SJSA1 (cell line): ENCODE measurements around the gene SQOR. TPM values are rescaled to one million over a fixed set of nuclear protein-coding genes. Genes with fewer than 3 reads are reported as not detected.
A peak's percentile ranks its signal among the peaks of the same experiment; 100 is the strongest.

ENCODE experiments used
- DNase-seq, 2 experiments: peaks; one replicate each; pipeline ENCODE4 v3.0.0-alpha.2; 2015 to 2020; ENCODE audit warnings: low spot score in 2 of 2, low read depth in 1 of 2
- H3K27ac ChIP-seq: fragments of 250-450 bp; sonication (Bioruptor Pico); 2 replicates; pipeline ENCODE4 v1.5.1; 2020; ENCODE audit warnings: mild to moderate bottlenecking, moderate library complexity
- H3K27me3 ChIP-seq: fragments of 250-450 bp; sonication (Bioruptor Pico); replicated peaks from 2 replicates; pipeline ENCODE4 v1.5.1; 2020; ENCODE audit warnings: mild to moderate bottlenecking, moderate library complexity
- H3K36me3 ChIP-seq: fragments of 250-450 bp; sonication (Bioruptor Pico); 2 replicates; pipeline ENCODE4 v1.5.1; 2020; ENCODE audit warnings: mild to moderate bottlenecking
- H3K4me1 ChIP-seq: fragments of 250-450 bp; sonication (Bioruptor Pico); replicated peaks from 2 replicates; pipeline ENCODE4 v1.6.1; 2021; ENCODE audit warnings: mild to moderate bottlenecking
- H3K4me3 ChIP-seq: fragments of 250-450 bp; sonication (Bioruptor Pico); 2 replicates; pipeline ENCODE4 v1.5.1; 2020; ENCODE audit warnings: mild to moderate bottlenecking
- H3K9me3 ChIP-seq: fragments of 250-450 bp; sonication (Bioruptor Pico); replicated peaks from 2 replicates; pipeline ENCODE4 v1.5.1; 2020; ENCODE audit warnings: mild to moderate bottlenecking
- total RNA-seq: library from RNA; depleted of rRNA; stranded (reverse); fragments of >200 nt; shearing (Covaris generic); gene quantifications from 2 replicates; pipeline ENCODE4 v1.2.3, GENCODE V29; 2014

Gene SQOR
- total RNA-seq, 1 experiment from 2014 or later, result 4.7 TPM

- Histone ChIP-seq H3K4me3 (no peak overlapping the region), H3K4me1 (no peaks in the 10 kb centered on the region), H3K9me3 (no peaks in the 10 kb centered on the region), H3K27me3 (no peaks in the 10 kb centered on the region), H3K27ac (no peak overlapping the region), H3K36me3 (peaks cover 28% of the 10 kb centered on the region)
- no peak for DNase-seq
These were observed 28.4 kb upstream of the SQOR start for GRCh38 chr15:45606413-45606812.

- peaks cover 28% of the 10 kb centered on the region for H3K36me3 ChIP-seq
- no peak overlapping the region for H3K27ac ChIP-seq
- H3K4me3 ChIP-seq, result no peak overlapping the region
- DNase-seq, result no peak
- no peaks in the 10 kb centered on the region for H3K27me3 ChIP-seq
- H3K9me3 ChIP-seq, result no peaks in the 10 kb centered on the region
- H3K4me1 ChIP-seq, result no peaks in the 10 kb centered on the region
These were observed 28.0 kb upstream of the SQOR start for GRCh38 chr15:45606841-45607240.

DNA sequence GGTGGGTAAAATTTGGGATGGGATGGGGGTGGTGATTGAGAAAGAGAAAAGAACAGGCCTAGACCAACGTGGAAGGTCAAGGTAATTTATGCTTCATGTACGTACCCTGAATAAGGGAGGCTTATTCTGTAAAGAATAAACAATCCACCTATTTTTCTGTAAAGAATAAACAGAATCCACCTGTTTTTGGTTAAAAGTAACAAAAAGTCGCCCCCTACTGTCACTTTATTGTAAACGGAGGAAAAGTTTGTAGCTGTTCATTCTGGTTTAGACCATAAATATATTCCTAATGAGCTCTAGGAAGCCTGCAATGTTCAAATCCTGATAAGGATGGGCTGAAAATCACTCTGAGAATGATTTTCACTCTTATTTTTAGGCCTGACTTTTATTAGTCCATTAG lies 23.5 kb upstream of the SQOR start:
- DNase-seq, result no peak
- no peak overlapping the region for H3K27ac ChIP-seq
- peaks cover 17% of the 10 kb centered on the region for H3K36me3 ChIP-seq
- no peaks in the 10 kb centered on the region for H3K27me3 ChIP-seq
- H3K4me3 ChIP-seq, result no peak overlapping the region
- H3K4me1 ChIP-seq, result no peaks in the 10 kb centered on the region
- no peaks in the 10 kb centered on the region for H3K9me3 ChIP-seq

- no peak overlapping the region for H3K4me3 ChIP-seq
- H3K9me3 ChIP-seq, result no peaks in the 10 kb centered on the region
- no peak overlapping the region for H3K27ac ChIP-seq
- DNase-seq, result no peak
- H3K27me3 ChIP-seq, result no peaks in the 10 kb centered on the region
- H3K36me3 ChIP-seq, result peaks cover 5% of the 10 kb centered on the region; the same call in 1 of the 2 replicates
- no peaks in the 10 kb centered on the region for H3K4me1 ChIP-seq
These were observed 21.9 kb upstream of the SQOR start for GRCh38 chr15:45612790-45613415.

GRCh38 chr15:45616901-45617323 lies 17.9 kb upstream of the SQOR start:
- Histone ChIP-seq H3K27me3 (no peaks in the 10 kb centered on the region), H3K4me3 (no peak overlapping the region), H3K9me3 (no peaks in the 10 kb centered on the region), H3K4me1 (no peaks in the 10 kb centered on the region), H3K36me3 (no peaks in the 10 kb centered on the region), H3K27ac (no peak overlapping the region)
- DNase-seq, result no peak

- Histone ChIP-seq H3K4me1 (no peaks in the 10 kb centered on the region), H3K27me3 (no peaks in the 10 kb centered on the region), H3K36me3 (no peaks in the 10 kb centered on the region), H3K27ac (no peak overlapping the region), H3K9me3 (no peaks in the 10 kb centered on the region), H3K4me3 (no peak overlapping the region)
- DNase-seq, result no peak
These were observed 16.0 kb upstream of the SQOR start for GRCh38 chr15:45618813-45619212.

DNA sequence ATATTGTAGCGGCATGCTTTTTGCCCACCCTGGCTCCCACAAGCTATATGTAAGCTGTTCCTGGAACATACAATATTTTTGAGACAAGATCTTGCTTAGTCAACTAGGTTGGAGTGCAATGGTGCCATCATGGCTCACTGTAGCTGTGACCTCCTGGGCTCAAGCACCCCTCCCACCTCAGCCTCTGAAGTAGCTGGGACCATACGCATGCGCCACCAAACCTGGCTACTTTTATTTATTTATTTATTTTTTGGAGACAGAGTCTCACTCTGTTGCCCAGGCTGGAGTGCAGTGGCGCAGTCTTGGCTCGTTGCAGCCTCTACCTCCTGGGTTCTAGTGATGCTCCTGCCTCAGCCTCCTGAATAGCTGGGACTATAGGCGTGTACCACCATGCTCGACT lies 6.7 kb upstream of the SQOR start:
- Histone ChIP-seq H3K36me3 (no peaks in the 10 kb centered on the region), H3K27me3 (no peaks in the 10 kb centered on the region), H3K27ac (no peak overlapping the region), H3K9me3 (no peaks in the 10 kb centered on the region), H3K4me3 (no peak overlapping the region), H3K4me1 (peaks cover 7% of the 10 kb centered on the region)
- no peak for DNase-seq

- Histone ChIP-seq H3K9me3 (no peaks in the 10 kb centered on the region), H3K27ac (no peak overlapping the region), H3K4me3 (0 out of 2 replicates have a peak overlapping the region, but pooled peaks have one; percentile 7), H3K27me3 (no peaks in the 10 kb centered on the region), H3K4me1 (peaks cover 17% of the 10 kb centered on the region), H3K36me3 (no peaks in the 10 kb centered on the region)
- DNase-seq, result no peak
These were observed 3.7 kb upstream of the SQOR start for GRCh38 chr15:45630917-45631691.

- Histone ChIP-seq H3K9me3 (no peaks in the 10 kb centered on the region), H3K36me3 (no peaks in the 10 kb centered on the region), H3K4me1 (peaks cover 17% of the 10 kb centered on the region), H3K4me3 (0 out of 2 replicates have a peak overlapping the region, but pooled peaks have one; percentile 7), H3K27ac (no peak overlapping the region), H3K27me3 (no peaks in the 10 kb centered on the region)
- no peak for DNase-seq
These were observed 3.1 kb upstream of the SQOR start for GRCh38 chr15:45631776-45632175.

- Histone ChIP-seq H3K4me1 (peaks cover 31% of the 10 kb centered on the region), H3K9me3 (no peaks in the 10 kb centered on the region), H3K27me3 (no peaks in the 10 kb centered on the region), H3K36me3 (no peaks in the 10 kb centered on the region), H3K27ac (no peak overlapping the region), H3K4me3 (peak overlapping the region; percentile 47)
- DNase-seq, result peak in 1 of 2 experiments; percentile 37
These were observed 386 bp downstream of the SQOR start for GRCh38 chr15:45635191-45635638.

GRCh38 chr15:45635763-45636292 lies 999 bp downstream of the SQOR start:
- DNase-seq, result no peak
- peak overlapping the region; percentile 47; the same call in 1 of the 2 replicates for H3K4me3 ChIP-seq
- no peak overlapping the region for H3K27ac ChIP-seq

DNA sequence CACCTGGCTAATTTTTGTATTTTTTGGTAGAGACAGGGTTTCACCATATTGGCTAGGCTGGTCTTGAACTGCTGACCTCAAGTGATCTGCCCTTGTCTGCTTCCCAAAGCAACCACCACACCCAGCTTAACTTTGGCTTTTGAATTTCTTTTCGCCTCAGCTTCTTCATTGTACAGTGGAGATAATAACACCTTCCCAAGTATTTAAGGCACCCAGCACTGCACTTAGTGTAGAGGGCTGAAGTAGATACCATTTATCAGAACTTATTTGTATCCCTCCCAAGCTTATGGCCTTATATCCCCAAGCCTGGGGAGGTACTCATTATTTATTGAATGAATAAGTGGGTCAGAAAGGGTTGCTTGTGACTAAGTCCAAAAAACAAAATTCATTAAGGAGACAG lies 2.3 kb downstream of the SQOR start:
- H3K4me3 ChIP-seq, result no peak overlapping the region
- H3K36me3 ChIP-seq, result no peaks in the 10 kb centered on the region
- peaks cover 41% of the 10 kb centered on the region for H3K4me1 ChIP-seq
- no peaks in the 10 kb centered on the region for H3K27me3 ChIP-seq
- no peak for DNase-seq
- H3K9me3 ChIP-seq, result no peaks in the 10 kb centered on the region
- peak overlapping the region; percentile 70; the same call in 1 of the 2 replicates for H3K27ac ChIP-seq

More at GRCh38 chr15:45635763-45636292, 999 bp downstream of the SQOR start:
- Histone ChIP-seq H3K36me3 (no peaks in the 10 kb centered on the region), H3K4me1 (peaks cover 36% of the 10 kb centered on the region), H3K27me3 (no peaks in the 10 kb centered on the region), H3K9me3 (no peaks in the 10 kb centered on the region)

DNA sequence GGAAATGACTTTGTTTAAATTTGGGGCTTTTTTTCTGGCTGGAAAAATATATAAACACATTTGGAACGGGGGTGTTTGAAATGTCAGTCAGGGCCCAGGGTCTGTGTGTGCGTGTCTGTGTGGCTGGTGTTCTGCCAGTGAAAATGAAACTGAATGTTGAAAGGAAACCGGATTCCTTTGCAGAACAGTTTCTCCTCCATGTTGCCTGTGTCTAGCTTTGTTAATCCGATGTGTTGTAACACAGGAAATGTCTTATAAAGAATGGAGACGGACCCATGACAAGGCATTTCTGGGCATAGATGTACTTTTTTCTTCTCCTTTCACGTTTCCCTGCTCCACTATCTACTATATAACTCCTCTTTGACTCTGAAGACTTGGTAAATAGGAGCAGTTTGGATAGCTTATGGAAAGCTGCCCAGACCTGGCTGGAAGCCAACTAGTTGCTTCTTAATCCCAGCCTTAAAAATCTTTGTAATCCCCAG lies 2.8 kb downstream of the SQOR start:
- peak overlapping the region; percentile 70 for H3K27ac ChIP-seq
- no peaks in the 10 kb centered on the region for H3K27me3 ChIP-seq
- H3K4me3 ChIP-seq, result no peak overlapping the region
- H3K4me1 ChIP-seq, result peaks cover 41% of the 10 kb centered on the region
- H3K9me3 ChIP-seq, result no peaks in the 10 kb centered on the region
- DNase-seq, result peak in 1 of 2 experiments; percentile 56
- H3K36me3 ChIP-seq, result no peaks in the 10 kb centered on the region

DNA sequence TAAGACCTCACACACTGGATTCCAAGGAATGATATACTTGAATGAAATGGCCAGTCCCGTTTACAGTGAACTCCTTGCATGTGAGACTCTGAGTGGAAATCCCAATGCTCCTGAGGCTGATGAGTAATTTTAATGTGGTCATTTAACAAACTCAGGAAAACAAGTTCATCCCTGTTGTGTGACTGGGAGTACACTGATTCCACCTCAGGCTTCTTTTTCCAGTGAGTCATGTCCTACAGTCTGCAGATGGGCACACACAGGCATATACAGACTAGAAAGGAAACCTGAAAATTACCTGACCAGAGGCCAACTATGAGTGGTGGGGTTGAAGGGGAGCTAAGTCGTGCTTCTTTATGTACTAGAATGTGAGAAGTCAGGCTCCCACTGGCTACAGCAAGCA lies 5.8 kb downstream of the SQOR start:
- no peak overlapping the region for H3K4me3 ChIP-seq
- no peaks in the 10 kb centered on the region for H3K27me3 ChIP-seq
- H3K27ac ChIP-seq, result no peak overlapping the region
- H3K9me3 ChIP-seq, result no peaks in the 10 kb centered on the region
- DNase-seq, result peak in 1 of 2 experiments; percentile 42
- H3K36me3 ChIP-seq, result no peaks in the 10 kb centered on the region
- H3K4me1 ChIP-seq, result peaks cover 31% of the 10 kb centered on the region
